Measurements from ENCODE around the gene BCL2L14.
"Not testable (repeated sequence)": the region's sequence is repeated elsewhere in the genome, so short reads cannot be mapped to it uniquely, and the experiment has no call there.

- not testable (repeated sequence) for TF ChIP-seq EZH2phosphoT487 (IDR thresholded peaks at IDR 0.05; ENCODE audit: low read depth, severe bottlenecking, unreplicated experiment); CTCF (IDR thresholded peaks at IDR 0.05; ENCODE audit: poor library complexity)
Observed at GRCh38 chr12:12110923-12111555, 40.3 kb downstream of the BCL2L14 start.

Measured in hepatocyte (in vitro differentiated cells).